Breast epithelium (tissue), 4 donors: ENCODE results near the gene ITPKB. TPM values are rescaled to one million over a fixed set of nuclear protein-coding genes. Genes with fewer than 3 reads are reported as not detected.
A peak's percentile ranks its signal among the peaks of the same experiment; 100 is the strongest.

ENCODE experiments used
- DNase-seq, 2 donors: peaks; one replicate each; pipeline ENCODE4 v3.0.0-alpha.2; 2019; ENCODE audit warnings: low spot score in 2 of 2
- H3K27ac ChIP-seq, 2 donors: fragments of 200-600 bp; sonication (generic) in 1 of 2; one replicate each; pipeline ENCODE4 v1.5.1; 2016 to 2019; ENCODE audit warnings: mild to moderate bottlenecking in 1 of 2
- H3K27me3 ChIP-seq, 2 donors: fragments of 200-600 bp; sonication (generic) in 1 of 2; one replicate each; pipeline versions ENCODE4 v1.5.1 to v1.6.0; 2017 to 2019; ENCODE audit warnings: control low read depth in 1 of 2, mild to moderate bottlenecking in 1 of 2
- H3K36me3 ChIP-seq: fragments of 200-600 bp; one replicate; pipeline ENCODE4 v1.5.1; 2019
- H3K4me1 ChIP-seq, 2 donors: fragments of 200-600 bp; sonication (generic); one replicate each; pipeline ENCODE4 v1.5.1; 2016 to 2019; ENCODE audit warnings: control low read depth in 1 of 2
- H3K4me3 ChIP-seq, 3 donors: fragments of 200-600 bp; sonication (generic); 1 replicate in 2 of 3; 2 replicates in 1 of 3; pipeline ENCODE4 v1.5.1; 2016 to 2019; ENCODE audit warnings: mild to moderate bottlenecking in 3 of 3, moderate library complexity in 2 of 3
- H3K9me3 ChIP-seq, 2 donors: fragments of 200-600 bp; sonication (generic) in 1 of 2; one replicate each; pipeline ENCODE4 v1.5.1; 2016 to 2019; ENCODE audit warnings: control low read depth in 1 of 2
- CTCF ChIP-seq, 3 donors: fragments of 450-650 bp; IDR thresholded peaks; one replicate each; pipeline ENCODE4 v1.5.1; 2016 to 2017; ENCODE audit warnings: antibody characterized with exemption in 3 of 3, mild to moderate bottlenecking in 3 of 3, moderate library complexity in 3 of 3
- POLR2A ChIP-seq: fragments of 450-650 bp; IDR thresholded peaks from one replicate; pipeline ENCODE4 v1.6.1; 2016; ENCODE audit warnings: antibody characterized with exemption, mild to moderate bottlenecking, moderate library complexity
- POLR2AphosphoS5 ChIP-seq, 3 donors: sonication (generic); formaldehyde crosslinking; IDR thresholded peaks; one replicate each; pipeline ENCODE4 v1.6.1; 2017; ENCODE audit warnings: antibody characterized with exemption in 3 of 3
- intact Hi-C: fragments of 100-400 bp; cut with DNase I; formaldehyde crosslinking; loops from one replicate; pipeline ENCODE4 v1.15.1; 2023; ENCODE audit warnings: low total_unique reads
- total RNA-seq, 3 donors: library from RNA; depleted of rRNA; stranded (reverse); fragments of >200 nt; gene quantifications; one replicate each; pipeline ENCODE4 v1.1.0, GENCODE V29; 2016

ITPKB gene
- total RNA-seq, 3 donors from 2014 or later, result 24.0 to 37.6 (median 25.6) TPM

DNA sequence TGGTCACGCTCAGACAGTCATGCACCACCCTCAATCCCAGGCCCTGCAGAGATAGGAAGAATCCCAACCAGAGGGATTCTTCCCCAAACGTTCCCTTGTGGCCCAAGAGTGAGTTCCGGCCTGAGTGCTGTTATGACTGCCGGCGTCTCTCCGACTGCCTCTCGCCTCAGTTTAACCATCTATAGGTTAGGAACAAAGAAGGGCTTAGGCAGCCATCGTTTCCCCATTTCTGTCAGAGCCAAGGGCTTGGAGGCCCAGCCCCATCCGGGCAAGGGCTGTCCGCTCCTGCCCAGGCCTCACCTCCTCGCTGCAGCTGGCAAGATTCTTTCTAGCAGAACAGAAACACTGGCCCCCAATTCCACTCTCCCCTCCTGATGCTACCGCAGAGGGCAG lies 131.8 kb downstream of the ITPKB start:
- DNase-seq, result no peak
- no peaks in the 10 kb centered on the region for H3K36me3 ChIP-seq
- H3K9me3 ChIP-seq, result no peaks in the 10 kb centered on the region
- no peak for TF ChIP-seq POLR2AphosphoS5 (IDR thresholded peaks at IDR 0.05)
- TF ChIP-seq POLR2A, result no peak
- no peak for TF ChIP-seq CTCF (IDR thresholded peaks at IDR 0.05)
- H3K27ac ChIP-seq, result no peak overlapping the region
- H3K4me3 ChIP-seq, result no peak overlapping the region
- intact Hi-C loops, result loop anchor here (10.0 kb wide), 1 partner anchor 62 kb away; the partner anchor contains the start of gene STUM
- no peaks in the 10 kb centered on the region for H3K27me3 ChIP-seq
- H3K4me1 ChIP-seq, result peaks cover 12 to 20% of the 10 kb centered on the region in 2 donors

- peak overlapping the region in 1 of 2 donors; percentile 43 for H3K27ac ChIP-seq
- no peak for DNase-seq
- no peaks in the 10 kb centered on the region for H3K27me3 ChIP-seq
- H3K4me3 ChIP-seq, result no peak overlapping the region
- intact Hi-C loops, result loop anchor here (10.0 kb wide), 1 partner anchor 62 kb away; the partner anchor contains the start of gene STUM
- no peaks in the 10 kb centered on the region for H3K9me3 ChIP-seq
- TF ChIP-seq POLR2AphosphoS5 (IDR thresholded peaks at IDR 0.05) (no peak), CTCF (IDR thresholded peaks at IDR 0.05) (no peak), POLR2A (no peak)
- no peaks in the 10 kb centered on the region for H3K36me3 ChIP-seq
- peaks cover 12 to 23% of the 10 kb centered on the region in 2 donors for H3K4me1 ChIP-seq
These were observed 132.5 kb downstream of the ITPKB start for GRCh38 chr1:226606311-226607267.

DNA sequence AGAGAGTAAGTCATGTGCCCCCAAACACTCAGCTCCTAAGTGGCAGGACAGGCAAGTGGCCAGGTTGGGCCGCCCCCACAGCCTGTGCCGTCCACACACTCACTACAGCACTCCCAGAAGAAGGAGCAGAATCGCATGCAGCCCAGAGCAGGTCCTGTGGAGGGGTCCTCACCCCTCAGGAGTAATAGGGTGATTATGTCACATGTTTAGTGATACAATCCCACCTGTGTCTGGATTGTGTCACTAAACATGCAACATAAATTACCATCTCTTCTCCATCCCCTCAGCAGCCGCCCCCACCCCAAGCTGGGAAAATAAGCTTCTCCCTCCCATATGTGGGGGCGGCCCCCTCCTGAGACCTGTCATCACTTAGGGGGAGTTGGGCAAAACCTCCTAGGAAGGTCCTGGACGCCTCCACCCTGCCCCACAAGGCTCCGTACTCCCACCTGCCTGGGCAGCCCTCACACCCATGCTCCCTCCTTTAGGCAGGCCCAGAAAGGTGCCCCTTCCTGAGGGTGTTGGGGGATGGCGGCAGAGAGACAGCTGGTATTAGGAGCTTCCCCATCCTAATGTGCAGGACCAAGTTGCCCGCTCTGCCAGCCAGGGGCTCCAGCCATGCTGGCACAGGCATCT lies 133.6 kb downstream of the ITPKB start:
- Histone ChIP-seq H3K4me1 (peaks cover 12 to 23% of the 10 kb centered on the region in 2 donors), H3K4me3 (no peak overlapping the region), H3K9me3 (no peaks in the 10 kb centered on the region), H3K27ac (peak overlapping the region in 1 of 2 donors; percentile 99), H3K27me3 (no peaks in the 10 kb centered on the region), H3K36me3 (no peaks in the 10 kb centered on the region)
- intact Hi-C loops, result loop anchor here (10.0 kb wide), 1 partner anchor 61 kb away; the partner anchor contains the start of gene STUM
- no peak for DNase-seq
- TF ChIP-seq POLR2A, result no peak
- no peak for TF ChIP-seq POLR2AphosphoS5 (IDR thresholded peaks at IDR 0.05)
- TF ChIP-seq CTCF (IDR thresholded peaks at IDR 0.05), result no peak

DNA sequence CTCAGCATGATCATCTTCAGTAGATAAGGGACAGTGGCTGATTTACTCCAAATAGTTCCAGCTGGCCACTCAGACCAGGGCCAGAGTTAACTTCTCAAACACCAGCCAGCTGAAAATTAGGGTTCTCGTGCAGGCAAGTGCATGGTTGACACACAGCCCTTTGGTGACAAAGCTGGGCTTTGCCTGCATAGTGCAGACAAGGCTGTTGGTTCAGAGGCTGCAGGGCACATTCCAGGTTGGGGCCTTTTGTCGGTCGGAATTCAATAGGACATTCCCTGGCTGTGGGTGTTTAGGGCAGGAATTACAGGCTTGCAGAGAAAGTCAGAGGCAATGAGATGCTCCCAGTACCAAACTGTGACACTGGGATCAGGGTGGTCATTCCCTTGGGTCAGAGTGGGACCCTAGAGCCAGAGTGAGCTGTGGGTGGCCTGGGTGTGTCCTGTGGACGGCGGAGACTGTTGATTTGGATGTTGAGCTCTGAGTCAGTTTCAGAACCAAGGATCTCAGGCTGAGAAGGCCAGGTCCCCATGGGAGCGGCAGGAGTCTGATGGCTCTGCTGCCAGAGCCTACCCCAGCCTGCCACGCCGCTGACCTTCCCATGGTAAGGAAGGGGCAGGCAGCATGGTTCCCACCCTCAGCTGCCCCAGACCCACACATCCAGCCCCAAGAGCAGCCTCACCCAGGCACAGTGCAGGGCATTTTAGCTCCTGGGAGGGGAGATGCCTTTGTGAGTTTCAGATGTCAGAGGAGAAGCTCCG lies 134.3 kb downstream of the ITPKB start:
- no peak for TF ChIP-seq POLR2AphosphoS5 (IDR thresholded peaks at IDR 0.05)
- TF ChIP-seq CTCF (IDR thresholded peaks at IDR 0.05), result no peak
- no peak for TF ChIP-seq POLR2A
- intact Hi-C loops, result loop anchor here (10.0 kb wide), 1 partner anchor 60 kb away; the partner anchor contains the start of gene STUM
- Histone ChIP-seq H3K4me3 (peak overlapping the region in 1 of 3 donors; percentile 11), H3K36me3 (no peaks in the 10 kb centered on the region), H3K27me3 (no peaks in the 10 kb centered on the region), H3K27ac (peak overlapping the region; percentile 90 to 99), H3K4me1 (peaks cover 12 to 23% of the 10 kb centered on the region in 2 donors), H3K9me3 (no peaks in the 10 kb centered on the region)
- no peak for DNase-seq
